EL (cell line): ENCODE measurements around the gene MMP14.
"Not testable (repeated sequence)": the region's sequence is repeated elsewhere in the genome, so short reads cannot be mapped to it uniquely, and the experiment has no call there.

ENCODE experiments used
- DNase-seq: peaks from one replicate; pipeline ENCODE4 v3.0.0-alpha.2; 2016

The MMP14 gene

GRCh38 chr14:22836301-22837113 is at the start of gene MMP14:
TSS of gene MMP14 (plus strand) at chr14:22836585. CDS start at chr14:22836818, 233 bp downstream.
- peak; percentile 92 for DNase-seq

GRCh38 chr14:22786685-22787084 is 49.7 kb upstream of the MMP14 start:
- no peak for DNase-seq

- DNase-seq = peak; percentile 75
Observed at GRCh38 chr14:22791301-22791700, 45.1 kb upstream of the MMP14 start.

- DNase-seq = no peak
Observed at GRCh38 chr14:22792158-22792557, 44.2 kb upstream of the MMP14 start.

- not testable (repeated sequence) for DNase-seq
Observed at GRCh38 chr14:22793550-22793949, 42.8 kb upstream of the MMP14 start.

- no peak for DNase-seq
Observed at GRCh38 chr14:22793976-22794375, 42.4 kb upstream of the MMP14 start.

GRCh38 chr14:22794551-22794951 is 41.8 kb upstream of the MMP14 start:
- DNase-seq = no peak

GRCh38 chr14:22796087-22796707 is 40.2 kb upstream of the MMP14 start:
- no peak for DNase-seq

- no peak for DNase-seq
Observed at GRCh38 chr14:22797017-22797917, 39.1 kb upstream of the MMP14 start.

GRCh38 chr14:22798528-22798927 is 37.9 kb upstream of the MMP14 start:
- no peak for DNase-seq

- no peak for DNase-seq
Observed at GRCh38 chr14:22800346-22800745, 36.0 kb upstream of the MMP14 start.

- DNase-seq = no peak
Observed at GRCh38 chr14:22801716-22802115, 34.7 kb upstream of the MMP14 start.

- DNase-seq = no peak
Observed at GRCh38 chr14:22802860-22803686, 33.3 kb upstream of the MMP14 start.

GRCh38 chr14:22803687-22803974 is 32.8 kb upstream of the MMP14 start:
- DNase-seq = no peak

- DNase-seq = not testable (repeated sequence)
Observed at GRCh38 chr14:22805235-22805634, 31.1 kb upstream of the MMP14 start.

GRCh38 chr14:22807432-22808087 is 28.8 kb upstream of the MMP14 start:
- no peak for DNase-seq

- DNase-seq = no peak
Observed at GRCh38 chr14:22808388-22809209, 27.8 kb upstream of the MMP14 start.

- no peak for DNase-seq
Observed at GRCh38 chr14:22811722-22812121, 24.7 kb upstream of the MMP14 start.

GRCh38 chr14:22812744-22813143 is 23.6 kb upstream of the MMP14 start:
- no peak for DNase-seq

GRCh38 chr14:22813145-22813544 is 23.2 kb upstream of the MMP14 start:
- DNase-seq = no peak

- no peak for DNase-seq
Observed at GRCh38 chr14:22814373-22814772, 22.0 kb upstream of the MMP14 start.
